Activated gamma-delta T cell treated with anti-CD3 and anti-CD28 coated beads, Interleukin-2, amount 50 U/mL, for 16 hours (primary cell): ENCODE data around the gene OR51B4.
"Not testable (repeated sequence)": the region's sequence is repeated elsewhere in the genome, so short reads cannot be mapped to it uniquely, and the experiment has no call there.

Experiments
- DNase-seq: peaks from one replicate; pipeline ENCODE4 v3.0.0-alpha.2; 2020; ENCODE audit warnings: low read depth

OR51B4 gene

DNA sequence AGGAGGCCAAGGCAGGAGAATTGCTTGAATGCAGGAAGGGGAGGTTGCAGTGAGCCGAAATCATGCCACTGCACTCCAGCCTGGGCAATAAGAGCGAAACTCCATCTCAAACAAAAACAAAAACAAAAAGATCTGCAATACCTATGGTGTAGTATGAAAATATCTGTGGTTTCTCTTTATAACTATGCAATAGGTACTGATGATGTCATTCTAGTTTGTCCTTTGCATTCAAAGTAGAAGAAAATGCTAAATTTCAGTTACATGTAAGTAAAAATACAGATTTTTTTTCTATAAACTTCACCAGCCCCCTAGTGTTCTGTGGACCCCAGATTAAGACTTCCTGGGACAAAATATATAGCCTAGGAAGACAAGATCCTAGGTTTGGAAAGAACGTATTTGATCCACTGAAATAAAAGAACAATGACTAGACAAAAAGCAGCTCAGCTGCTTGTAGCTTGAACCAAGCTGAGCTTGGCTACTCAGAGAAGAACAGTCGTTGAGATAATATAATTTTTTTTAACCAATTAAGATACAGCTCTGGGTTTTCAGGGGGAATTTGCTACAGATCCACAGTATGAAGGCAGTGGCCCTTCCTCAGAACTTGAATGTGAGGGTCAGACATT, 29.2 kb downstream of the OR51B4 start:
- DNase-seq: no peak

DNA sequence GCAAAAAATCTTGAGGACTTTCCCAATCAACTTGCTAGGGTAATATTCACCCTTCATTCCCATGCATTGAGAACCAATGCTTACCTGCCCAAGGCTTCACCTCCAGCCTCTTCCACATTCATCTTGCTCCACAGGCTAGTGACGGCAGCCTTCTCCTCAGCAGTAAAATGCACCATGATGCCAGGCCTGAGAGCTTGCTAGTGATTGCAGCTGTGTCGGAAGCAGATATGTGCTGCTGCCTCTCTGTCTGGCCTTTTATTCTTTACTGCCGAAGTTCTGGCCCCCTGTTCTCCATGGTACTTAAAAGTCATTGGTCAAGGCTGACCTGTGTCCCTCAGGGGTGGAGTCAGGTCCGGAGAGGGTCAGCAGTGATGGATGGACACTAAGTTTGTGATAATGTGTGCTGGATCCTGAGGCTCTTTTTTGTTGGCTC, 32.0 kb downstream of the OR51B4 start, which contains the start of gene HBE1:
Gene HBE1 (minus strand): TSS at position 231 of the 433 bp plus-strand sequence. CDS start 55 bp downstream, at position 176.
- DNase-seq: no peak

- no peak for DNase-seq
These were observed 34.6 kb downstream of the OR51B4 start for GRCh38 chr11:5267033-5267563.

DNA sequence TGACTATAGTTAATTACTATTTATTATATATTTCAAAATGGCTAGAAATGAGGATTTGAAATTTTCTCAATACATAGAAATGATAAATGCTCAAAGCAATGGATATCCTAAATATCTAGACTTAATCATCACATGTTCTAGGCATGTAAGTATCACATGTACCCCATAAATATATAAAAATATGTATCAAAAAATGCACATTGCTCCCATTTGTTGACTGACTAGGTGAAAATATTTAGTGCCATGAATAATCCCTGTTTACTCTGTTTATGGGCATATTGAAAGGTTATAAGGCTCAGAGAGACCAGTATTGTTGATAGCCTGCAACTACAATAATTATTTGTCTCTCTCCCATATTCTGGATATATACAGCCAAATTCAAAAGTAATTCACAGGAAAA, 35.1 kb downstream of the OR51B4 start:
- no peak for DNase-seq

DNA sequence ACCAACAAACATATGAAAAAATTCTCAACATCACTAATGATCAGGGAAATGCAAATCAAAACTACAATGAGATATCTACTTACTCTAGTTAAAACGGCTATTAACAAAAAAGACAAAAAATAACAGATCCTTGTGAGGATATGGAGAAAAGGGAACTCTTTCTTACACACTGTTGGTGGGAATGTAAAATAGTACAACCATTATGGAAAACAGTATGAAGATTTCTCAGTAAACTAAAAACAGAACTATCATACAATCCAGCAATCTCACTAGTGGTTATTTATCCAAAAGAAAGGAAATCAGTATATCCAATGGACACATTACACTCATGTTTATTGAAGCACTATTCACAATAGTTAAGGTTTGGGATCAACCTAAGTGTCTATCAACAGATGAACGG, 35.9 kb downstream of the OR51B4 start:
- DNase-seq: no peak

DNA sequence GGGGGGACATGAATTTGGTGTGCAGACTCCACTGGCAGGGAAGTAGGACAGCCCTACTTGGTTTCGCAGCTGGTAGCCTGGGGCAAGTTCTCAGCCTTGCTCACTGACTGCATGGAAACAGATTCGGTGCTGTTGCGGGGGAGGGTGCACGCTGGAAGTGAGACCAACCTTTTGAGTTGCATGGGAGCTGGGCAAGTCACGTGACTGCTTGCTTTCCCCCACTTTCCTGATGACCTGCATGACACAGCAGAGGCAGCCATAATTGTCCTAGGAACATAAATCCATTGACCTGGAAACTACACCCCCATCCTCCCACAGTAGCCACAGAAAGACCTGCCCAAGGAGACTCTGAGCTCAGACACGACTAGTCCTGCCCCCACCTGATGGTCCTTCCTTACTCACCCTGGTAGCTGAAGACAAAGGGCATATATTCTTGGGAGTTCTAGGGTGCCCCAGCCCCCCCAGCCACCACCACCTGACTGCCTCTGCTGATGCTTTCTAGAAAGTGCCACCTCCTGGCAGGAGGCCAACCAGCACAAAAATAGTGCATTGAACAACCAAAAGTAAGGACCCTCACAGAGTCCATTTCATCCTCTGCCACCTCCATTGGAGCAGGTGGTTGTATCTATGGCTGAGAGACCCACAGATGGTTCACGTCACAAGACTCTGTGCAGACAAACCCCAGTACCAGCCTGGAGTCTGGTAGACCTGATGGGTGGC, 43.0 kb downstream of the OR51B4 start:
- no peak for DNase-seq

DNA sequence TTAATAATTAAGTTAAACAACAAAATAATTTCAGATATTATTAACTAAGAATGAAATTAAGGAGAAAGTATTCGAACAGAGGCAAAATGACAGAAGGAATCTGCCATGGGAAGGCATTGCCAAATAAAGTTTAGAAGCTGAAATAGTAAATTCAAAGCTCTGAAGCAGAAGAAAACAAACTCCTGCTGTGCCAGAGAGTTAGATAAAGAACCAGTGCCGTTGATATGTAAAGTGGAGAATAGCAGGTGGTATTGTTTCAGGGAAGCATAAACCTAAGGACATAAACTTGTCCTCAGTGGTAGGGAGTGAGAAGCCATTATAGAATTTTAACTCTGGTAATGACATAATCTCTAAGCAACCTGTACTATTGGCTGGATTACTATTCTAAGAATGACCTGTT, 44.5 kb downstream of the OR51B4 start:
- DNase-seq: no peak

- DNase-seq: not testable (repeated sequence)
These were observed 46.9 kb downstream of the OR51B4 start, which contains the start of gene HBG2 for GRCh38 chr11:5254646-5255413. Gene HBG2 (minus strand): TSS chr11:5254781. CDS start chr11:5254728, 53 bp downstream.

DNA sequence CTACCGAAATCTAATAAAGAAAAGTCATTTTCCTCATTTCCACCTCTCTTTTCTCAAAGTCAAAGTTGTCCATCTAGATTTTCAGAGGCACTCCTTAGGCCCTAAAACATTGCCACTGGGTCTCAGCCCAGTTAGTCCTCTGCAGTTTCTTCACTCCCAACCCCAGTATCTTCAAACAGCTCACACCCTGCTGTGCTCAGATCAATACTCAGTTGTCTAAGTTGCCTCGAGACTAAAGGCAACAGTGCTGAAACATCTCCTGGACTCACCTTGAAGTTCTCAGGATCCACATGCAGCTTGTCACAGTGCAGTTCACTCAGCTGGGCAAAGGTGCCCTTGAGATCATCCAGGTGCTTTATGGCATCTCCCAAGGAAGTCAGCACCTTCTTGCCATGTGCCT, 47.7 kb downstream of the OR51B4 start:
- not testable (repeated sequence) for DNase-seq

DNA sequence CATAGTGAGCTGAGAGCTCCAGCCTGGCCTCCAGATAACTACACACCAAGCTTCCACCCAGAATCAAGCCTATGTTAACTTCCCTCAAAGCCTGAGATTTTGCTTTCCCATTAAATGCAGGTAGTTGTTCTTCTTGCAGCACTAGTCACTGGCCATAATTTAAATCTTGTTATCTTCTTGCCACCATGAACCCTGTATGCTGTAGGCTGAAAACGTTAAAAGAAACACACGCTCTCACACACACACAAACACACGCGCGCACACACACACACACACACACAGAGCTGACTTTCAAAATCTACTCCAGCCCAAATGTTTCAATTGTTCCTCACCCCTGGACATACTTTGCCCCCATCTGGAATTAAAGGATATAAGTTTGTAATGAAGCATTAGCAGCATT, 48.3 kb downstream of the OR51B4 start:
- DNase-seq: not testable (repeated sequence)

- no peak for DNase-seq
These were observed 48.9 kb downstream of the OR51B4 start for GRCh38 chr11:5252919-5253265.

DNA sequence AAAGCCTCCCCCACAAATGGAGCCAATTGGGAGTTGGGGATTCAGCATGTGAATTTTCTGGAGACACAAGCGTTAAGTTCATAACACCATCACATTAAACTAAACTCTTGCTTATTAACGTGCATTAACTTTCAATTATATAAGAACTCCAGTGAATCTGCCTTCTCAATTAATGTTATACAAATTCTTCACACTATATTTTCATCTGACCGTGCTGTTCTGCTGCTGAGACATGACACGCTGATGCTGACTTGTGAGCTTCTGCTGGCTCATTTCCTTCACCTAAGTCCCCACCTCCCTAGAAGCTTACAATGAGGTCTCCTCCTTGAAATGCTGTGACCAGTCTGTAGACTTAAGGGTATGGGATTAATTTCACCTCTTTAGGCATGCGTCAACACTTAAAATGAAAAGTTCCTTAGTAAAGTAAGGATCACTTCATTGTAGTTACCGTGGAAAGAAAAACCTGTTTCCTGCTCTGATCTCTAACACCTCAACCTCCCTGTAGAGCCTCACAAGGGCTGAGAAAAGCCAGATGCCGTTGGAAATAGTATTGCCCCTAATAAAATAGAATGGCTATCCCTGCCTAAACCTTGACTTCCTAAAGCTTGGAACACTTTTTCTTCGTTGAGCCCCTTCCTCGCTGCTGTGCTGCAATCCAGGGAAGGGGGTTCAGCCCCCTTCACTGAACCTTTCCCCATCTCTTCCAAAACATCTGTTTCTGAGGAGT, 49.4 kb downstream of the OR51B4 start:
- no peak for DNase-seq

DNA sequence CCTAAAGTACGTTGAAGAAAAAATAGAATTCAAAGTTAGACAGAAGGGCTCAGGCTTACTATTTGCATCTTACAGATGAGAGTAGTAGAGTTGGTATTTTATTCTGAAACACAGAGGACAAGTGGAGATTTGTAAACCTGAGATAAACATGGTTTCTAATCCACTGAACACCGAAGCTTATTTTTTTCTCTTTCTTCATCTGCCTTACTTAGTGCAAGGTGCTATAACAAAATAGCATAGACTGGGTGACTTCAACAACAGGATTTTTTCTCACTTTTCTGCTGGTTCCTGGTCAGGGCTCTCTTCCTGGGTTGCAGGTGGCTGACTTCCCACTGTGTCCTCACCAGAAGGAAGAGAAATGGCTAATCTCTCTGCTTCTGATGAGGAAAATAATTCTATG, 50.0 kb downstream of the OR51B4 start:
- no peak for DNase-seq
